Panc1 (cell line): ENCODE data around the gene PI4K2B. TPM values are rescaled to one million over a fixed set of nuclear protein-coding genes. Genes with fewer than 3 reads are reported as not detected.

Experiments used
- ATAC-seq: fragments of 200-7000 bp; cut with Tn5 transposase; 2 replicates; pipeline ENCODE4 v1.9.1; 2020; ENCODE audit warnings: mild to moderate bottlenecking, moderate library complexity
- BruUV-seq: library from RNA; stranded (reverse); fragments of 400-500 nt; replicated peaks from 2 replicates; lab custom pipeline; 2021; lab: Mats Ljungman, UMichigan
- CTCF ChIA-PET: fragments of 300-600 bp; sonication (Branson Sonifier 250); formaldehyde crosslinking; loops from one replicate; lab custom pipeline; 2022; ENCODE audit warnings: antibody characterized with exemption; lab: Charles Lee
- POLR2A ChIA-PET: fragments of 300-600 bp; sonication (Branson Sonifier 250); formaldehyde crosslinking; loops from one replicate; lab custom pipeline; 2022; ENCODE audit warnings: antibody characterized with exemption; lab: Charles Lee
- DNase-seq: peaks from one replicate; pipeline ENCODE4 v3.0.0-alpha.2; 2010; ENCODE audit warnings: low read depth, low spot score
- H3K27ac ChIP-seq: 2 replicates; pipeline ENCODE4 v1.5.1; 2011; ENCODE audit warnings: mild to moderate bottlenecking, low read length, inconsistent platforms
- H3K27me3 ChIP-seq: fragments of 200-500 bp; sonication (Bioruptor generic); 2 replicates; pipeline ENCODE4 v1.6.0; 2014; ENCODE audit warnings: low read length, inconsistent platforms; ENCODE audit not compliant: control insufficient read depth, insufficient read depth
- H3K36me3 ChIP-seq: fragments of 200-500 bp; sonication (Bioruptor generic); 2 replicates; pipeline ENCODE4 v1.5.1; 2014; ENCODE audit warnings: inconsistent platforms, mild to moderate bottlenecking, low read length, moderate library complexity; ENCODE audit not compliant: control insufficient read depth, insufficient read depth
- H3K4me1 ChIP-seq: 2 replicates; pipeline ENCODE4 v1.5.1; 2011; ENCODE audit warnings: inconsistent platforms, mild to moderate bottlenecking, low read length, moderate library complexity; ENCODE audit not compliant: control insufficient read depth, insufficient read depth
- H3K4me3 ChIP-seq, 2 experiments: 2 replicates each; pipeline ENCODE4 v1.5.1; 2011 to 2012; ENCODE audit warnings: low read depth in 2 of 2, low read length in 2 of 2, mild to moderate bottlenecking in 2 of 2, inconsistent platforms in 1 of 2, moderate library complexity in 1 of 2
- H3K9me3 ChIP-seq: fragments of 200-500 bp; sonication (Bioruptor generic); 2 replicates; pipeline ENCODE4 v1.5.1; 2014; ENCODE audit warnings: low read depth, mild to moderate bottlenecking, inconsistent platforms, low read length, moderate library complexity; ENCODE audit not compliant: control insufficient read depth, insufficient read depth
- CTCF ChIP-seq: fragments of 450-650 bp; IDR thresholded peaks from 2 replicates; pipeline ENCODE4 v1.5.1; 2017; ENCODE audit warnings: mild to moderate bottlenecking
- POLR2AphosphoS5 ChIP-seq: IDR thresholded peaks from 2 replicates; pipeline ENCODE4 v1.6.1; 2012; ENCODE audit warnings: mild to moderate bottlenecking, low read depth, low read length, moderate library complexity
- SIN3A ChIP-seq: IDR thresholded peaks from 2 replicates; pipeline ENCODE4 v1.6.1; 2012; ENCODE audit warnings: low read depth, mild to moderate bottlenecking, low read length, moderate library complexity, borderline replicate concordance; ENCODE audit not compliant: insufficient read depth
- TCF7L2 ChIP-seq: IDR thresholded peaks from 2 replicates; pipeline ENCODE4 v1.6.1; 2011; ENCODE audit warnings: mild to moderate bottlenecking, low read depth, low read length, inconsistent platforms
- in situ Hi-C: cut with HindIII; loops from 2 replicates; pipeline ENCODE4 v1.10.0; 2016; ENCODE audit warnings: low sequenced_read_pairs, low pct_unique_long_range_greater_than_20kb
- intact Hi-C: fragments of 100-400 bp; cut with micrococcal nuclease; formaldehyde crosslinking; loops from one replicate; pipeline ENCODE4 v1.10.0; 2022; ENCODE audit not compliant: unreplicated experiment
- total RNA-seq: library from RNA; stranded (reverse); gene quantifications from one replicate; pipeline ENCODE4 v1.2.1, GENCODE V29; 2021; ENCODE audit not compliant: unreplicated experiment
- TF ChIP-seq, protein P1 (sequence below), 2 experiments: IDR thresholded peaks; 2 replicates each; pipeline ENCODE4 v1.6.1; 2011 to 2012; ENCODE audit warnings: low read depth in 2 of 2, control low read depth in 1 of 2, low read length in 1 of 2, mild to moderate bottlenecking in 1 of 2, moderate library complexity in 1 of 2; ENCODE audit not compliant: insufficient read depth in 1 of 2

PI4K2B gene
- total RNA-seq, 1 experiment from 2014 or later: 9.6 TPM

GRCh38 chr4:25221377-25221776, 12.5 kb upstream of the PI4K2B start:
- intact Hi-C loops: no loop called here
- in situ Hi-C loops: no loop called here

DNA sequence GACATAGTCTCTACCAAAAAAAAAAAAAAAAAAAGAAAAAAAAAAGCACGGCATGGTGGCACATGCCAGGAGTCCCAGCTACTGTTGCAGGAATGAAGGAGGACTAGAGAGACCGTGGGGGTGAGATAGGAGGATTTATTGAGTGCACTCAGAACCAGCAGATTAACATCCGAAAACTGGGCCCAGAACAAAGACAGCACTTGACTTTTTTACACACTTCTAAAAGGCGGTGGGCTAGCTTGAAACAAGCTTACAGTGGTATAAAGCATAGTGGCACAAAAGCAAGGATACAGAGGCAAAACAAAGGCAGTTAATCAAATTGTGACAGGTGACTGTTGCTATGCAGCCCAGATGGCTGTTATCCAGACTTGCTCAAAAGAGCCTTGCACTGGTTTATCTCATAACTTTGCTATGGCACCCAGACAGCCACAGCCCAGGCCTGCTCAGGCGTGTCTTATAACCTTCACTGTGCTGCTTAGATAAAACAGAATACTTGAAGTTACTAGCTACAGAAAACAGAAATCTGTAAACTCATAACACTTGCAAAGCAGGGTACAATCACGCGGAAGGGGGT, 9.9 kb upstream of the PI4K2B start:
- CTCF ChIA-PET: no interaction called here

More at GRCh38 chr4:25221377-25221776, 12.5 kb upstream of the PI4K2B start:
- H3K9me3 ChIP-seq: peaks cover 14% of the 10 kb centered on the region; the same call in 1 of the 2 replicates
- ATAC-seq: no peak
- ChIA-PET POLR2A (no interaction called here), CTCF (no interaction called here)
- no peaks in the 10 kb centered on the region for H3K27me3 ChIP-seq
- no peaks in the 10 kb centered on the region for H3K36me3 ChIP-seq
- H3K27ac ChIP-seq: no peak overlapping the region
- no peak for DNase-seq
- no TSS peak for BruUV-seq
- H3K4me3 ChIP-seq: no peak overlapping the region
- no peak for TF ChIP-seq SIN3A
- TF ChIP-seq, protein P1, sequence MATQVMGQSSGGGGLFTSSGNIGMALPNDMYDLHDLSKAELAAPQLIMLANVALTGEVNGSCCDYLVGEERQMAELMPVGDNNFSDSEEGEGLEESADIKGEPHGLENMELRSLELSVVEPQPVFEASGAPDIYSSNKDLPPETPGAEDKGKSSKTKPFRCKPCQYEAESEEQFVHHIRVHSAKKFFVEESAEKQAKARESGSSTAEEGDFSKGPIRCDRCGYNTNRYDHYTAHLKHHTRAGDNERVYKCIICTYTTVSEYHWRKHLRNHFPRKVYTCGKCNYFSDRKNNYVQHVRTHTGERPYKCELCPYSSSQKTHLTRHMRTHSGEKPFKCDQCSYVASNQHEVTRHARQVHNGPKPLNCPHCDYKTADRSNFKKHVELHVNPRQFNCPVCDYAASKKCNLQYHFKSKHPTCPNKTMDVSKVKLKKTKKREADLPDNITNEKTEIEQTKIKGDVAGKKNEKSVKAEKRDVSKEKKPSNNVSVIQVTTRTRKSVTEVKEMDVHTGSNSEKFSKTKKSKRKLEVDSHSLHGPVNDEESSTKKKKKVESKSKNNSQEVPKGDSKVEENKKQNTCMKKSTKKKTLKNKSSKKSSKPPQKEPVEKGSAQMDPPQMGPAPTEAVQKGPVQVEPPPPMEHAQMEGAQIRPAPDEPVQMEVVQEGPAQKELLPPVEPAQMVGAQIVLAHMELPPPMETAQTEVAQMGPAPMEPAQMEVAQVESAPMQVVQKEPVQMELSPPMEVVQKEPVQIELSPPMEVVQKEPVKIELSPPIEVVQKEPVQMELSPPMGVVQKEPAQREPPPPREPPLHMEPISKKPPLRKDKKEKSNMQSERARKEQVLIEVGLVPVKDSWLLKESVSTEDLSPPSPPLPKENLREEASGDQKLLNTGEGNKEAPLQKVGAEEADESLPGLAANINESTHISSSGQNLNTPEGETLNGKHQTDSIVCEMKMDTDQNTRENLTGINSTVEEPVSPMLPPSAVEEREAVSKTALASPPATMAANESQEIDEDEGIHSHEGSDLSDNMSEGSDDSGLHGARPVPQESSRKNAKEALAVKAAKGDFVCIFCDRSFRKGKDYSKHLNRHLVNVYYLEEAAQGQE (IDR thresholded peaks at IDR 0.05; ENCODE audit: insufficient read depth in 1 of 2, low read depth in 2 of 2, low read length in 1 of 2): no peak
- TF ChIP-seq POLR2AphosphoS5: no peak
- no peak for TF ChIP-seq TCF7L2
- no peak for TF ChIP-seq CTCF
- no peaks in the 10 kb centered on the region for H3K4me1 ChIP-seq

More for the DNA sequence above, 9.9 kb upstream of the PI4K2B start:
- DNase-seq: no peak
- TF ChIP-seq POLR2AphosphoS5 (no peak), SIN3A (no peak)
- TF ChIP-seq, protein P1 (IDR thresholded peaks at IDR 0.05; ENCODE audit: insufficient read depth in 1 of 2, low read depth in 2 of 2, low read length in 1 of 2): no peak
- no peak for ATAC-seq
- no peak overlapping the region for H3K27ac ChIP-seq
- no peak overlapping the region for H3K4me3 ChIP-seq
- peaks cover 20% of the 10 kb centered on the region; the same call in 1 of the 2 replicates for H3K9me3 ChIP-seq
- no peaks in the 10 kb centered on the region for H3K27me3 ChIP-seq
- BruUV-seq: no TSS peak
- POLR2A ChIA-PET: interaction anchor here (0.6 kb wide), 1 partner anchor 55 kb away, joined by 8 read pairs; no protein-coding TSS in a partner anchor
- intact Hi-C loops (no loop called here), in situ Hi-C loops (no loop called here)
- H3K4me1 ChIP-seq: no peaks in the 10 kb centered on the region
- H3K36me3 ChIP-seq: no peaks in the 10 kb centered on the region
